Large intestine (tissue), 3 donors: Measurements from ENCODE around the gene EFCAB6. TPM values are rescaled to one million over a fixed set of nuclear protein-coding genes. Genes with fewer than 3 reads are reported as not detected.
A peak's percentile ranks its signal among the peaks of the same experiment; 100 is the strongest.

Source experiments
- DNase-seq, 2 donors: peaks; one replicate each; pipeline versions ENCODE4 v3.0.0 to v3.0.0-alpha.2; 2013
- H3K27ac ChIP-seq: one replicate; pipeline ENCODE4 v1.5.1; 2013; ENCODE audit warnings: low read length
- H3K27me3 ChIP-seq: 2 replicates; pipeline ENCODE4 v1.6.1; 2013; ENCODE audit warnings: low read length; ENCODE audit not compliant: control insufficient read depth, insufficient read depth
- H3K36me3 ChIP-seq: 2 replicates; pipeline ENCODE4 v1.6.1; 2013; ENCODE audit warnings: low read length; ENCODE audit not compliant: control insufficient read depth, insufficient read depth
- H3K4me1 ChIP-seq: one replicate; pipeline ENCODE4 v1.6.1; 2013; ENCODE audit warnings: low read length; ENCODE audit not compliant: control insufficient read depth, insufficient read depth
- H3K4me3 ChIP-seq: one replicate; pipeline ENCODE4 v1.5.1; 2013; ENCODE audit warnings: low read length
- H3K9me3 ChIP-seq: one replicate; pipeline ENCODE4 v1.6.1; 2013; ENCODE audit warnings: mild to moderate bottlenecking, low read depth, low read length, moderate library complexity; ENCODE audit not compliant: control insufficient read depth
- WGBS: methylation state at CpG from one replicate; pipeline ENCODE4 v1.1.5; 2013; ENCODE audit warnings: low lambda C conversion rate; ENCODE audit not compliant: insufficient coverage; 5-methylcytosine and 5-hydroxymethylcytosine counted together
- polyA plus RNA-seq: library from polyadenylated mRNA; unstranded; fragments of 120-200 nt; gene quantifications from one replicate; pipeline ENCODE4 v1.2.1, GENCODE V29; 2013

EFCAB6 gene
- polyA plus RNA-seq, 1 donor = 1.5 TPM

- WGBS = no CpG with 5 or more reads among the region's 12 CpGs
Measured at GRCh38 chr22:43630451-43630850, 181.7 kb downstream of the EFCAB6 start.

DNA sequence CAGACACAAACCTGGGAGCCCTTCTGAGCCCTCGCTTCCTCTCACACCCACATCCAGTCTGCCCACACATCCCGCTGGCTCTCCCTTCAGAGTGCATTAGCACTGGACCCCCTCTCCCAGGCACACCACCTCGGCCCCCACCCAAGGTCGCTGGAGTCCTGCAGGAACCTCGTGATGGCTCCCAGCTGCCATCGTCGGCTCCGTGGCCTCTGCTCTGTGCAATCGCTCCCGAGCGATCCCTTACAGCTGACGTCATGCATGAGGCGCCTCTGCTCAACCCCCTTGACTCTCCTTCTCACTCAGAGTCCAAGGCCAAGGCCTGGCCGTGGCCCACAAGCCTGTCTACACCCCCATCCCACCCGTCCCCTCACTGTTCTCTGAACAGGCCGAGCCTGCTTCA is 183.9 kb downstream of the EFCAB6 start:
- no peak for DNase-seq
- Histone ChIP-seq H3K9me3 (no peaks in the 10 kb centered on the region), H3K36me3 (no peaks in the 10 kb centered on the region), H3K27ac (no peak overlapping the region), H3K4me3 (no peak overlapping the region), H3K4me1 (no peaks in the 10 kb centered on the region), H3K27me3 (no peaks in the 10 kb centered on the region)
- WGBS = no CpG with 5 or more reads among the region's 16 CpGs

More at GRCh38 chr22:43630451-43630850, 181.7 kb downstream of the EFCAB6 start:
- H3K27ac ChIP-seq = no peak overlapping the region
- no peaks in the 10 kb centered on the region for H3K36me3 ChIP-seq
- no peaks in the 10 kb centered on the region for H3K4me1 ChIP-seq
- DNase-seq = no peak
- no peaks in the 10 kb centered on the region for H3K9me3 ChIP-seq
- no peak overlapping the region for H3K4me3 ChIP-seq
- H3K27me3 ChIP-seq = no peaks in the 10 kb centered on the region

- Histone ChIP-seq H3K27me3 (no peaks in the 10 kb centered on the region), H3K27ac (no peak overlapping the region), H3K36me3 (no peaks in the 10 kb centered on the region), H3K4me3 (no peak overlapping the region), H3K4me1 (no peaks in the 10 kb centered on the region), H3K9me3 (no peaks in the 10 kb centered on the region)
- no CpG with 5 or more reads among the region's 13 CpGs for WGBS
- no peak for DNase-seq
Measured at GRCh38 chr22:43627485-43628213, 184.5 kb downstream of the EFCAB6 start.

GRCh38 chr22:43625242-43625641 is 186.9 kb downstream of the EFCAB6 start:
- Histone ChIP-seq H3K4me1 (no peaks in the 10 kb centered on the region), H3K9me3 (no peaks in the 10 kb centered on the region), H3K4me3 (no peak overlapping the region), H3K27ac (no peak overlapping the region), H3K27me3 (no peaks in the 10 kb centered on the region), H3K36me3 (no peaks in the 10 kb centered on the region)
- WGBS = no CpG with 5 or more reads among the region's 10 CpGs
- no peak for DNase-seq

- Histone ChIP-seq H3K9me3 (no peaks in the 10 kb centered on the region), H3K27me3 (no peaks in the 10 kb centered on the region), H3K4me3 (no peak overlapping the region), H3K4me1 (no peaks in the 10 kb centered on the region), H3K36me3 (no peaks in the 10 kb centered on the region), H3K27ac (no peak overlapping the region)
- WGBS = 90% methylated on average over 5 of the region's 15 CpGs
- no peak for DNase-seq
Measured at GRCh38 chr22:43624144-43624998, 187.7 kb downstream of the EFCAB6 start.

DNA sequence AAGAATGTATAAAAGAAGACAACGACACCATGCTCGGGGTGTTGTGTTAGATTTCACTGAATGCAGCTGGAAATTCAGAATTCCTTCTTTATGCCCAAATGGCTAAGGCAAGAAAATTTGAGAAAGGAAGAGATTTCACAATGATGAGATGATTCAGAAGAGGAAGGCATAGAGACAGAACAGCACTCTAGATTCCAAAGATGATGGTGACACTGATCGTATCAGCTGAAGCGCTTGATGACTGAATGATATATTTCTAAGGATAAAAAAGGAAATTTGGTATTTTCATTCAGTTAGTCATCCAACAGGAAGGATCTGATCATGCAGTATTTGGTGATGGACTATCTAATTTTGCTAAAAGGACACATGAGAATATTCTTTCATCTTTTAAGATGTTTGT is 189.2 kb downstream of the EFCAB6 start:
- H3K36me3 ChIP-seq = no peaks in the 10 kb centered on the region
- no peak overlapping the region for H3K4me3 ChIP-seq
- H3K27ac ChIP-seq = no peak overlapping the region
- H3K27me3 ChIP-seq = no peaks in the 10 kb centered on the region
- no peak for DNase-seq
- no peaks in the 10 kb centered on the region for H3K4me1 ChIP-seq
- H3K9me3 ChIP-seq = no peaks in the 10 kb centered on the region
- WGBS = 100% methylated on average over 4 of the region's 4 CpGs

DNA sequence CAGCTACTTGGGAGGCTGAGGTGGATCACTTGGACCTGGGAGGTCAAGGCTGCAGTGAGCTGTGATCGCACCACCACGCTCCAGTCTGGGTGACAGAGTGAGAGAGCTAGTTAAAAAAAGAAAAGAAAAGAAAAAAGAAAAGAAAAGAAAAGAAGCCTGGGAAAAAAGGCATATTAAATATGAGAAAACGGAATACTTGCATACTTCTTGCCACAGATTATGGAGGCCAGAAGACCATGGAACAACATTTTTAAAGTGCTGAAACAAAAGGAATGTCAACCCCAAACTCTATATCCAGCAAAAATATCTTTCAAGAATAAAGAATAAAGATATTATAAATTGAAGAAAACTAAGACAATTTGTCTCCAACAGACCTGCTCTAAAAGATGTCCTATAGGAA is 191.9 kb downstream of the EFCAB6 start:
- DNase-seq = no peak
- Histone ChIP-seq H3K9me3 (no peaks in the 10 kb centered on the region), H3K36me3 (no peaks in the 10 kb centered on the region), H3K4me3 (no peak overlapping the region), H3K4me1 (no peaks in the 10 kb centered on the region), H3K27me3 (no peaks in the 10 kb centered on the region), H3K27ac (no peak overlapping the region)
- 82% methylated on average over 3 of the region's 3 CpGs for WGBS

- no peak overlapping the region for H3K4me3 ChIP-seq
- WGBS = 88% methylated on average over 3 of the region's 4 CpGs
- H3K9me3 ChIP-seq = no peaks in the 10 kb centered on the region
- H3K27me3 ChIP-seq = no peaks in the 10 kb centered on the region
- H3K27ac ChIP-seq = no peak overlapping the region
- H3K36me3 ChIP-seq = no peaks in the 10 kb centered on the region
- H3K4me1 ChIP-seq = no peaks in the 10 kb centered on the region
- no peak for DNase-seq
Measured at GRCh38 chr22:43618517-43618916, 193.6 kb downstream of the EFCAB6 start.

GRCh38 chr22:43616645-43617044 is 195.5 kb downstream of the EFCAB6 start:
- Histone ChIP-seq H3K36me3 (no peaks in the 10 kb centered on the region), H3K4me3 (no peak overlapping the region), H3K27ac (no peak overlapping the region), H3K9me3 (no peaks in the 10 kb centered on the region), H3K4me1 (no peaks in the 10 kb centered on the region), H3K27me3 (no peaks in the 10 kb centered on the region)
- peak; percentile 47 to 82 for DNase-seq
- WGBS = no CpG with 5 or more reads among the region's 3 CpGs

GRCh38 chr22:43600265-43600664 is 211.8 kb downstream of the EFCAB6 start:
- Histone ChIP-seq H3K27me3 (no peaks in the 10 kb centered on the region), H3K4me1 (no peaks in the 10 kb centered on the region), H3K36me3 (no peaks in the 10 kb centered on the region), H3K27ac (no peak overlapping the region), H3K4me3 (no peak overlapping the region), H3K9me3 (no peaks in the 10 kb centered on the region)
- no peak for DNase-seq
- no CpG with 5 or more reads among the region's 9 CpGs for WGBS
